SU-DHL-6 (cell line): ENCODE results near the gene CSF1R.

ENCODE experiments used
- H2AFZ ChIP-seq: fragments of 200-600 bp; sonication (generic); 2 replicates; pipeline ENCODE4 v1.6.1; 2014; ENCODE audit warnings: low read depth, mild to moderate bottlenecking, moderate library complexity, mixed read lengths, antibody characterized with exemption, low read length; ENCODE audit not compliant: severe bottlenecking
- H3F3A ChIP-seq: fragments of 200-600 bp; shearing (Covaris generic); 2 replicates; pipeline ENCODE4 v1.6.0; 2016; ENCODE audit warnings: antibody characterized with exemption, mild to moderate bottlenecking; ENCODE audit not compliant: insufficient read depth
- H3K27ac ChIP-seq: fragments of 200-600 bp; sonication (generic); 2 replicates; pipeline ENCODE4 v1.5.1; 2016; ENCODE audit warnings: low read depth, mild to moderate bottlenecking, low read length, moderate library complexity, mixed read lengths
- H3K27me3 ChIP-seq: fragments of 200-600 bp; sonication (generic), shearing (Covaris generic); 2 replicates; pipeline ENCODE4 v1.6.0; 2014; ENCODE audit warnings: mild to moderate bottlenecking, low read length
- H3K36me3 ChIP-seq: fragments of 200-600 bp; sonication (generic); 2 replicates; pipeline ENCODE4 v1.6.1; 2014; ENCODE audit warnings: mild to moderate bottlenecking, low read length, mixed read lengths
- H3K4me2 ChIP-seq: fragments of 300-600, 200-600 bp; shearing (Covaris generic), sonication (generic); 2 replicates; pipeline ENCODE4 v1.6.0; 2014; ENCODE audit warnings: low read length, low read depth, mild to moderate bottlenecking; ENCODE audit not compliant: poor library complexity, severe bottlenecking
- H3K4me3 ChIP-seq: fragments of 200-600 bp; sonication (generic); 2 replicates; pipeline ENCODE4 v1.5.1; 2014; ENCODE audit warnings: antibody characterized with exemption, low read length, mild to moderate bottlenecking, mixed read lengths; ENCODE audit not compliant: insufficient read depth, poor library complexity, severe bottlenecking
- H3K79me2 ChIP-seq: fragments of 200-600 bp; sonication (generic); 2 replicates; pipeline ENCODE4 v1.6.1; 2014; ENCODE audit warnings: mild to moderate bottlenecking, low read length, moderate library complexity; ENCODE audit not compliant: insufficient read depth
- H3K9ac ChIP-seq: fragments of 200-600 bp; sonication (generic); 2 replicates; pipeline ENCODE4 v1.7.0; 2014; ENCODE audit warnings: mild to moderate bottlenecking, low read length
- H3K9me2 ChIP-seq: fragments of 200-600 bp; sonication (generic); replicated peaks from 2 replicates; pipeline ENCODE4 v1.6.1; 2014; ENCODE audit warnings: low read length; ENCODE audit not compliant: insufficient read depth
- H3K9me3 ChIP-seq: fragments of 200-600 bp; sonication (generic); 2 replicates; pipeline ENCODE4 v1.6.1; 2014; ENCODE audit warnings: low read length, mixed read lengths; ENCODE audit not compliant: insufficient read depth
- H4K20me1 ChIP-seq: fragments of 200-600 bp; sonication (generic); 2 replicates; pipeline ENCODE4 v1.6.1; 2014; ENCODE audit warnings: low read depth, mild to moderate bottlenecking, antibody characterized with exemption, low read length, moderate library complexity, mixed read lengths
- EZH2phosphoT487 ChIP-seq: fragments of 200-600 bp; sonication (generic), shearing (Covaris generic); conservative IDR thresholded peaks from 2 replicates; pipeline ENCODE4 v1.6.1; 2018; ENCODE audit warnings: mild to moderate bottlenecking, antibody characterized with exemption, low read length, moderate library complexity, mixed read lengths
- TF ChIP-seq, protein P1 (sequence below): fragments of 200-600 bp; sonication (generic); IDR thresholded peaks from one replicate; pipeline ENCODE4 v1.5.1; 2017; ENCODE audit warnings: antibody characterized with exemption, mild to moderate bottlenecking, low read length, moderate library complexity; ENCODE audit not compliant: insufficient read depth, poor library complexity, severe bottlenecking

CSF1R gene

GRCh38 chr5:150131461-150131860, 45.1 kb upstream of the CSF1R start:
- Histone ChIP-seq H3F3A (no peaks in the 10 kb centered on the region), H3K4me3 (no peak overlapping the region), H3K9me3 (no peaks in the 10 kb centered on the region), H2AFZ (no peak overlapping the region), H3K27ac (no peak overlapping the region), H4K20me1 (no peaks in the 10 kb centered on the region), H3K79me2 (no peaks in the 10 kb centered on the region), H3K4me2 (no peak overlapping the region), H3K27me3 (no peaks in the 10 kb centered on the region), H3K36me3 (no peaks in the 10 kb centered on the region), H3K9ac (no peak overlapping the region), H3K9me2 (no peaks in the 10 kb centered on the region)
- no peak for TF ChIP-seq EZH2phosphoT487
- TF ChIP-seq, protein P1, sequence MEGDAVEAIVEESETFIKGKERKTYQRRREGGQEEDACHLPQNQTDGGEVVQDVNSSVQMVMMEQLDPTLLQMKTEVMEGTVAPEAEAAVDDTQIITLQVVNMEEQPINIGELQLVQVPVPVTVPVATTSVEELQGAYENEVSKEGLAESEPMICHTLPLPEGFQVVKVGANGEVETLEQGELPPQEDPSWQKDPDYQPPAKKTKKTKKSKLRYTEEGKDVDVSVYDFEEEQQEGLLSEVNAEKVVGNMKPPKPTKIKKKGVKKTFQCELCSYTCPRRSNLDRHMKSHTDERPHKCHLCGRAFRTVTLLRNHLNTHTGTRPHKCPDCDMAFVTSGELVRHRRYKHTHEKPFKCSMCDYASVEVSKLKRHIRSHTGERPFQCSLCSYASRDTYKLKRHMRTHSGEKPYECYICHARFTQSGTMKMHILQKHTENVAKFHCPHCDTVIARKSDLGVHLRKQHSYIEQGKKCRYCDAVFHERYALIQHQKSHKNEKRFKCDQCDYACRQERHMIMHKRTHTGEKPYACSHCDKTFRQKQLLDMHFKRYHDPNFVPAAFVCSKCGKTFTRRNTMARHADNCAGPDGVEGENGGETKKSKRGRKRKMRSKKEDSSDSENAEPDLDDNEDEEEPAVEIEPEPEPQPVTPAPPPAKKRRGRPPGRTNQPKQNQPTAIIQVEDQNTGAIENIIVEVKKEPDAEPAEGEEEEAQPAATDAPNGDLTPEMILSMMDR: no peak

- H4K20me1 ChIP-seq: no peaks in the 10 kb centered on the region
- H3K27me3 ChIP-seq: no peaks in the 10 kb centered on the region
- no peaks in the 10 kb centered on the region for H3K9me3 ChIP-seq
- H3K79me2 ChIP-seq: no peaks in the 10 kb centered on the region
- H3K36me3 ChIP-seq: no peaks in the 10 kb centered on the region
- H2AFZ ChIP-seq: no peak overlapping the region
- no peaks in the 10 kb centered on the region for H3K9me2 ChIP-seq
- no peak overlapping the region for H3K9ac ChIP-seq
- H3K4me3 ChIP-seq: no peak overlapping the region
- TF ChIP-seq EZH2phosphoT487: no peak
- TF ChIP-seq, protein P1: no peak
- no peak overlapping the region for H3K27ac ChIP-seq
- no peak overlapping the region for H3K4me2 ChIP-seq
- no peaks in the 10 kb centered on the region for H3F3A ChIP-seq
These were observed 44.2 kb upstream of the CSF1R start for GRCh38 chr5:150130493-150130922.

- Histone ChIP-seq H3F3A (no peaks in the 10 kb centered on the region), H3K4me3 (no peak overlapping the region), H3K4me2 (no peak overlapping the region), H3K36me3 (no peaks in the 10 kb centered on the region), H3K9ac (no peak overlapping the region), H3K9me3 (no peaks in the 10 kb centered on the region), H3K79me2 (no peaks in the 10 kb centered on the region), H3K27ac (no peak overlapping the region), H4K20me1 (no peaks in the 10 kb centered on the region), H2AFZ (no peak overlapping the region), H3K27me3 (no peaks in the 10 kb centered on the region), H3K9me2 (no peaks in the 10 kb centered on the region)
- TF ChIP-seq, protein P1: peak; percentile 91
- TF ChIP-seq EZH2phosphoT487: no peak
These were observed 43.6 kb upstream of the CSF1R start for GRCh38 chr5:150129813-150130492.
